Activated naive CD4-positive, alpha-beta T cell treated with anti-CD3 and anti-CD28 coated beads for 36 hours (primary cell): ENCODE results near the gene CAMTA1. TPM values are rescaled to one million over a fixed set of nuclear protein-coding genes. Genes with fewer than 3 reads are reported as not detected.
"Not testable (repeated sequence)": the region's sequence is repeated elsewhere in the genome, so short reads cannot be mapped to it uniquely, and the experiment has no call there.

ENCODE experiments used
- CTCF ChIA-PET: fragments of 350-600 bp; sonication (Branson Sonifier 250); formaldehyde crosslinking; loops from one replicate; lab custom pipeline; 2021; ENCODE audit warnings: antibody characterized with exemption; lab: Charles Lee
- DNase-seq: peaks from one replicate; pipeline ENCODE4 v3.0.0-alpha.2; 2020
- H3K27ac Mint-ChIP-seq: one replicate; pipeline ENCODE4 v1.8.0; 2021; ENCODE audit warnings: mild to moderate bottlenecking, mixed read lengths
- H3K27me3 Mint-ChIP-seq: one replicate; pipeline ENCODE4 v1.8.0; 2021; ENCODE audit warnings: low read depth, mixed read lengths
- H3K36me3 Mint-ChIP-seq: one replicate; pipeline ENCODE4 v1.8.0; 2021; ENCODE audit warnings: low read depth, mixed read lengths
- H3K4me1 Mint-ChIP-seq: one replicate; pipeline ENCODE4 v1.8.0; 2021; ENCODE audit warnings: low read depth, mixed read lengths
- H3K4me3 Mint-ChIP-seq: one replicate; pipeline ENCODE4 v1.8.0; 2021; ENCODE audit warnings: mild to moderate bottlenecking, moderate library complexity, mixed read lengths
- H3K9me3 Mint-ChIP-seq: one replicate; pipeline ENCODE4 v1.8.0; 2021; ENCODE audit warnings: mixed read lengths
- intact Hi-C: fragments of 100-400 bp; cut with micrococcal nuclease; formaldehyde crosslinking; loops from one replicate; pipeline ENCODE4 v1.15.1; 2023
- total RNA-seq, 2 experiments: library from RNA; stranded (reverse); gene quantifications; one replicate each; pipeline ENCODE4 v1.2.3, GENCODE V29; 2021

CAMTA1 gene
- total RNA-seq, 2 experiments from 2014 or later: 61.5 to 70.9 TPM

GRCh38 chr1:6842301-6842700 lies 57.0 kb downstream of the CAMTA1 start:
- DNase-seq: no peak
- Mint-ChIP-seq H3K4me1 (no peaks in the 10 kb centered on the region), H3K4me3 (no peak overlapping the region), H3K9me3 (peaks cover 13% of the 10 kb centered on the region), H3K27ac (no peak overlapping the region), H3K36me3 (peaks cover 38% of the 10 kb centered on the region), H3K27me3 (no peaks in the 10 kb centered on the region)
- CTCF ChIA-PET: interaction anchor here (0.6 kb wide), 1 partner anchor 960 kb away, joined by 3 read pairs; no protein-coding TSS in a partner anchor
- intact Hi-C loops: no loop called here

- DNase-seq, intact Hi-C loops, H3K4me1 Mint-ChIP-seq, H3K27me3 Mint-ChIP-seq, H3K27ac Mint-ChIP-seq, H3K4me3 Mint-ChIP-seq: not testable (repeated sequence)
- CTCF ChIA-PET: interaction anchor here (0.6 kb wide), 1 partner anchor 118 kb away, joined by 3 read pairs; no protein-coding TSS in a partner anchor
- peaks cover 33% of the 10 kb centered on the region for H3K36me3 Mint-ChIP-seq
- peaks cover 13% of the 10 kb centered on the region for H3K9me3 Mint-ChIP-seq
Observed at GRCh38 chr1:6845786-6846185, 60.5 kb downstream of the CAMTA1 start.

- Mint-ChIP-seq H3K4me3 (no peak overlapping the region), H3K27ac (no peak overlapping the region), H3K9me3 (peaks cover 15% of the 10 kb centered on the region), H3K36me3 (peaks cover 37% of the 10 kb centered on the region), H3K4me1 (no peaks in the 10 kb centered on the region), H3K27me3 (no peaks in the 10 kb centered on the region)
- CTCF ChIA-PET: interaction anchor here (0.8 kb wide), 1 partner anchor 24 kb away, joined by 3 read pairs; no protein-coding TSS in a partner anchor
- intact Hi-C loops: no loop called here
- no peak for DNase-seq
Observed at GRCh38 chr1:6848816-6849215, 63.6 kb downstream of the CAMTA1 start.

- H3K27me3 Mint-ChIP-seq: no peaks in the 10 kb centered on the region
- H3K4me3 Mint-ChIP-seq: no peak overlapping the region
- no peak for DNase-seq
- CTCF ChIA-PET: no interaction called here
- peaks cover 2% of the 10 kb centered on the region for H3K4me1 Mint-ChIP-seq
- intact Hi-C loops: no loop called here
- peaks cover 29% of the 10 kb centered on the region for H3K36me3 Mint-ChIP-seq
- H3K27ac Mint-ChIP-seq: no peak overlapping the region
- H3K9me3 Mint-ChIP-seq: peaks cover 8% of the 10 kb centered on the region
Observed at GRCh38 chr1:6850537-6850936, 65.3 kb downstream of the CAMTA1 start.

GRCh38 chr1:6852136-6852890 lies 67.1 kb downstream of the CAMTA1 start:
- Mint-ChIP-seq H3K4me1 (peaks cover 3% of the 10 kb centered on the region), H3K36me3 (peaks cover 26% of the 10 kb centered on the region), H3K4me3 (no peak overlapping the region), H3K9me3 (peaks cover 2% of the 10 kb centered on the region), H3K27me3 (no peaks in the 10 kb centered on the region), H3K27ac (no peak overlapping the region)
- CTCF ChIA-PET: no interaction called here
- no peak for DNase-seq
- intact Hi-C loops: no loop called here

GRCh38 chr1:6854166-6854565 lies 68.9 kb downstream of the CAMTA1 start:
- Mint-ChIP-seq H3K27me3 (no peaks in the 10 kb centered on the region), H3K36me3 (peaks cover 26% of the 10 kb centered on the region), H3K27ac (no peak overlapping the region), H3K9me3 (peaks cover 2% of the 10 kb centered on the region), H3K4me1 (peaks cover 7% of the 10 kb centered on the region), H3K4me3 (no peak overlapping the region)
- CTCF ChIA-PET: no interaction called here
- intact Hi-C loops: no loop called here
- no peak for DNase-seq

- H3K36me3 Mint-ChIP-seq: peaks cover 9% of the 10 kb centered on the region
- no peak overlapping the region for H3K27ac Mint-ChIP-seq
- CTCF ChIA-PET: no interaction called here
- intact Hi-C loops: no loop called here
- peaks cover 25% of the 10 kb centered on the region for H3K4me1 Mint-ChIP-seq
- H3K27me3 Mint-ChIP-seq: no peaks in the 10 kb centered on the region
- peaks cover 2% of the 10 kb centered on the region for H3K9me3 Mint-ChIP-seq
- H3K4me3 Mint-ChIP-seq: no peak overlapping the region
- no peak for DNase-seq
Observed at GRCh38 chr1:6857831-6858230, 72.6 kb downstream of the CAMTA1 start.

- no peak for DNase-seq
- Mint-ChIP-seq H3K27ac (no peak overlapping the region), H3K36me3 (peaks cover 7% of the 10 kb centered on the region), H3K4me3 (no peak overlapping the region), H3K27me3 (no peaks in the 10 kb centered on the region), H3K4me1 (peaks cover 25% of the 10 kb centered on the region), H3K9me3 (no peaks in the 10 kb centered on the region)
- intact Hi-C loops: no loop called here
- CTCF ChIA-PET: no interaction called here
Observed at GRCh38 chr1:6858596-6858995, 73.3 kb downstream of the CAMTA1 start.

GRCh38 chr1:6859415-6860343 lies 74.4 kb downstream of the CAMTA1 start:
- H3K27ac Mint-ChIP-seq: peak overlapping the region; percentile 16
- intact Hi-C loops: no loop called here

GRCh38 chr1:6860401-6860800 lies 75.1 kb downstream of the CAMTA1 start:
- intact Hi-C loops: no loop called here
- no peak overlapping the region for H3K4me3 Mint-ChIP-seq
- peaks cover 23% of the 10 kb centered on the region for H3K4me1 Mint-ChIP-seq
- CTCF ChIA-PET: interaction anchor here (0.9 kb wide), 1 partner anchor 29 kb away, joined by 3 read pairs; no protein-coding TSS in a partner anchor
- no peak for DNase-seq
- no peak overlapping the region for H3K27ac Mint-ChIP-seq
- peaks cover 3% of the 10 kb centered on the region for H3K36me3 Mint-ChIP-seq
- no peaks in the 10 kb centered on the region for H3K27me3 Mint-ChIP-seq
- H3K9me3 Mint-ChIP-seq: no peaks in the 10 kb centered on the region

More at GRCh38 chr1:6859415-6860343, 74.4 kb downstream of the CAMTA1 start:
- no peaks in the 10 kb centered on the region for H3K27me3 Mint-ChIP-seq
- DNase-seq: no peak
- no peaks in the 10 kb centered on the region for H3K9me3 Mint-ChIP-seq
- CTCF ChIA-PET: interaction anchor here (0.9 kb wide), 1 partner anchor 30 kb away, joined by 3 read pairs; no protein-coding TSS in a partner anchor
- peaks cover 4% of the 10 kb centered on the region for H3K36me3 Mint-ChIP-seq
- no peak overlapping the region for H3K4me3 Mint-ChIP-seq
- peaks cover 25% of the 10 kb centered on the region for H3K4me1 Mint-ChIP-seq

GRCh38 chr1:6861075-6861724 lies 75.9 kb downstream of the CAMTA1 start:
- Mint-ChIP-seq H3K4me1 (peaks cover 27% of the 10 kb centered on the region), H3K9me3 (no peaks in the 10 kb centered on the region), H3K36me3 (peaks cover 3% of the 10 kb centered on the region), H3K4me3 (no peak overlapping the region), H3K27me3 (no peaks in the 10 kb centered on the region), H3K27ac (no peak overlapping the region)
- intact Hi-C loops: no loop called here
- DNase-seq: no peak
- CTCF ChIA-PET: no interaction called here

GRCh38 chr1:6862906-6863305 lies 77.7 kb downstream of the CAMTA1 start:
- H3K27me3 Mint-ChIP-seq: no peaks in the 10 kb centered on the region
- H3K9me3 Mint-ChIP-seq: no peaks in the 10 kb centered on the region
- no peak for DNase-seq
- H3K4me1 Mint-ChIP-seq: peaks cover 30% of the 10 kb centered on the region
- H3K4me3 Mint-ChIP-seq: no peak overlapping the region
- H3K36me3 Mint-ChIP-seq: peaks cover 3% of the 10 kb centered on the region
- no peak overlapping the region for H3K27ac Mint-ChIP-seq
- CTCF ChIA-PET: no interaction called here
- intact Hi-C loops: no loop called here
